Measurements from ENCODE around the gene INSYN2B.

INSYN2B gene

DNA sequence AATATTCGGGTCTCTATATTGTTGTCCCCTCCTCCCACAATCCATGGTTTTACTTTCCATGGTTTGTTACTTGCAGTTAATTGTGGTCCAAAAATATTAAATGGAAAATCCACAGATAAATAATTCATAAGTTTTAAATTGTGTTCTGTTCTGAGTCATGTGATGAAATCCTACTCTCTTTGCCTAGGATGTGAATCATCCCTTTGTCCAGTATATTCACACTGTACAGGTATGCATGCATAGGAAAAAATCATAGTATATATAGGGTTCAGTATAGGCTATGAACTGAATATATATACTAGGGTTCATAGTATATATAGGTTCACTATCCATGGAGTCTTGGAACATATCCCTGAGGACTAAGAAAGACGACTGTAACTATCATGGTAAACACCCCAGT is 19.6 kb downstream of the INSYN2B start:
- Histone ChIP-seq H4K20me1 (ENCODE audit: insufficient read depth, low read length) (no peaks in the 10 kb centered on the region), H2AFZ (ENCODE audit: low read length) (no peak overlapping the region), H3K9me3 (ENCODE audit: low read length) (no peaks in the 10 kb centered on the region), H3F3A (ENCODE audit: insufficient read depth, low read length) (no peaks in the 10 kb centered on the region), H3K9me2 (ENCODE audit: low read depth, low read length) (no peaks in the 10 kb centered on the region), H3K4me1 (ENCODE audit: insufficient read depth, low read length, severe bottlenecking) (peaks cover 19% of the 10 kb centered on the region), H3K27me3 (ENCODE audit: insufficient read depth, low read length) (no peaks in the 10 kb centered on the region), H3K4me3 (ENCODE audit: low read depth, low read length, poor library complexity, severe bottlenecking) (no peak overlapping the region), H3K27ac (ENCODE audit: low read depth, low read length, poor library complexity, severe bottlenecking) (no peak overlapping the region), H3K9ac (ENCODE audit: low read length) (no peak overlapping the region), H3K79me2 (ENCODE audit: insufficient read depth, low read length) (no peaks in the 10 kb centered on the region), H3K4me2 (ENCODE audit: low read length) (no peak overlapping the region), H3K36me3 (ENCODE audit: insufficient read depth, low read length) (no peaks in the 10 kb centered on the region)
- TF ChIP-seq EZH2 (IDR thresholded peaks at IDR 0.05; ENCODE audit: borderline replicate concordance, low read length): no peak
- TF ChIP-seq, protein P1, sequence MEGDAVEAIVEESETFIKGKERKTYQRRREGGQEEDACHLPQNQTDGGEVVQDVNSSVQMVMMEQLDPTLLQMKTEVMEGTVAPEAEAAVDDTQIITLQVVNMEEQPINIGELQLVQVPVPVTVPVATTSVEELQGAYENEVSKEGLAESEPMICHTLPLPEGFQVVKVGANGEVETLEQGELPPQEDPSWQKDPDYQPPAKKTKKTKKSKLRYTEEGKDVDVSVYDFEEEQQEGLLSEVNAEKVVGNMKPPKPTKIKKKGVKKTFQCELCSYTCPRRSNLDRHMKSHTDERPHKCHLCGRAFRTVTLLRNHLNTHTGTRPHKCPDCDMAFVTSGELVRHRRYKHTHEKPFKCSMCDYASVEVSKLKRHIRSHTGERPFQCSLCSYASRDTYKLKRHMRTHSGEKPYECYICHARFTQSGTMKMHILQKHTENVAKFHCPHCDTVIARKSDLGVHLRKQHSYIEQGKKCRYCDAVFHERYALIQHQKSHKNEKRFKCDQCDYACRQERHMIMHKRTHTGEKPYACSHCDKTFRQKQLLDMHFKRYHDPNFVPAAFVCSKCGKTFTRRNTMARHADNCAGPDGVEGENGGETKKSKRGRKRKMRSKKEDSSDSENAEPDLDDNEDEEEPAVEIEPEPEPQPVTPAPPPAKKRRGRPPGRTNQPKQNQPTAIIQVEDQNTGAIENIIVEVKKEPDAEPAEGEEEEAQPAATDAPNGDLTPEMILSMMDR (IDR thresholded peaks at IDR 0.05; ENCODE audit: low read length): no peak

DNA sequence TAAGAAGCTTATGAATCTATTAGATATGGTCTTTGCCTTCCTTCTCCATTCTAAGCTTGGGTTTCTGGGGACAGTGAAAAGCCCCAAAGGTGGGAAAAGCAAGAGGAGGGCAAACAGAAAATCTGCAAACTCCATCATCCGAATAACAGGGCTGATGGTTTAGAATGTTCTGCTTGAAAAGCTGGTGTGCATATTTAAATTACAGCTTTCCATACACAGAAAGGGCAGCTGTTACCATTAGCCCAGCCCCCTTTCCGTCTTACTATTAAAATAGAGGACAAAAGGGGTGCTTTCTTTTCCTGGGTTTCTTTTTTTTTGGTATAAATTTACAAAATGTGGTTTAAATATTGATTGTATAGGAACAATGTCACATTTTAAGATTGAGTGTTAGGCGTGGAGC is 22.0 kb downstream of the INSYN2B start:
- no peaks in the 10 kb centered on the region for H3F3A ChIP-seq (ENCODE audit: insufficient read depth, low read length)
- H3K4me1 ChIP-seq (ENCODE audit: insufficient read depth, low read length, severe bottlenecking): peaks cover 6% of the 10 kb centered on the region
- TF ChIP-seq, protein P1 (IDR thresholded peaks at IDR 0.05; ENCODE audit: low read length): no peak
- no peak for TF ChIP-seq EZH2 (IDR thresholded peaks at IDR 0.05; ENCODE audit: borderline replicate concordance, low read length)
- H3K9me2 ChIP-seq (ENCODE audit: low read depth, low read length): no peaks in the 10 kb centered on the region
- no peak overlapping the region for H2AFZ ChIP-seq (ENCODE audit: low read length)
- no peaks in the 10 kb centered on the region for H3K9me3 ChIP-seq (ENCODE audit: low read length)
- H3K27me3 ChIP-seq (ENCODE audit: insufficient read depth, low read length): no peaks in the 10 kb centered on the region
- H3K4me3 ChIP-seq (ENCODE audit: low read depth, low read length, poor library complexity, severe bottlenecking): no peak overlapping the region
- H3K9ac ChIP-seq (ENCODE audit: low read length): no peak overlapping the region
- no peaks in the 10 kb centered on the region for H4K20me1 ChIP-seq (ENCODE audit: insufficient read depth, low read length)
- no peak overlapping the region for H3K27ac ChIP-seq (ENCODE audit: low read depth, low read length, poor library complexity, severe bottlenecking)
- no peaks in the 10 kb centered on the region for H3K79me2 ChIP-seq (ENCODE audit: insufficient read depth, low read length)
- no peak overlapping the region for H3K4me2 ChIP-seq (ENCODE audit: low read length)
- H3K36me3 ChIP-seq (ENCODE audit: insufficient read depth, low read length): no peaks in the 10 kb centered on the region

DNA sequence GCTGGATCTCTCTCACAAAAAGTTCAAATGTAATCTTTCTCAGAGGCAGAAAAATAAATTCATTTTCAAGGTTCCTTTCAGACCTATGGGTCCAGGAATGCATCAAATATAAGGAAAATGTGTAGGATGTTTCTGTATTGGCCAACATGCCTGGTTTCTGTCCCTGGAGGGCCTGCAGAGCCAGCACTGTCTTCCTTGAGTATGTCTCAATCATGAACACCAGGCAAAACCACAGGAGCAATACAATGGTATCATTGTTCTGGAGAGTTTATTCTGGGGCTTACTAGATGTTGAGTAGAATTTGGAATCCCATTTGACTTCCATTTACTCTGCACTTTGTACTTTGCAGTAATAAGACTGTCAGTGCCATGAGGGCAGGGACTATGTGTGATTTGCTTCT is 23.5 kb downstream of the INSYN2B start:
- no peaks in the 10 kb centered on the region for H3F3A ChIP-seq (ENCODE audit: insufficient read depth, low read length)
- H3K27me3 ChIP-seq (ENCODE audit: insufficient read depth, low read length): no peaks in the 10 kb centered on the region
- H3K4me1 ChIP-seq (ENCODE audit: insufficient read depth, low read length, severe bottlenecking): no peaks in the 10 kb centered on the region
- H2AFZ ChIP-seq (ENCODE audit: low read length): no peak overlapping the region
- no peaks in the 10 kb centered on the region for H3K9me2 ChIP-seq (ENCODE audit: low read depth, low read length)
- H4K20me1 ChIP-seq (ENCODE audit: insufficient read depth, low read length): no peaks in the 10 kb centered on the region
- no peaks in the 10 kb centered on the region for H3K36me3 ChIP-seq (ENCODE audit: insufficient read depth, low read length)
- TF ChIP-seq EZH2 (IDR thresholded peaks at IDR 0.05; ENCODE audit: borderline replicate concordance, low read length): no peak
- TF ChIP-seq, protein P1 (IDR thresholded peaks at IDR 0.05; ENCODE audit: low read length): no peak
- H3K79me2 ChIP-seq (ENCODE audit: insufficient read depth, low read length): no peaks in the 10 kb centered on the region
- no peak overlapping the region for H3K9ac ChIP-seq (ENCODE audit: low read length)
- no peak overlapping the region for H3K4me2 ChIP-seq (ENCODE audit: low read length)
- H3K4me3 ChIP-seq (ENCODE audit: low read depth, low read length, poor library complexity, severe bottlenecking): no peak overlapping the region
- H3K9me3 ChIP-seq (ENCODE audit: low read length): no peaks in the 10 kb centered on the region
- H3K27ac ChIP-seq (ENCODE audit: low read depth, low read length, poor library complexity, severe bottlenecking): no peak overlapping the region

Measured in OCI-LY1 (cell line).